HEK293 (cell line): Measurements from ENCODE around the gene TSC2.

ENCODE experiments used
- CTCF ChIA-PET: fragments of 350-600 bp; formaldehyde crosslinking; extraction: SDS; loops from one replicate; lab custom pipeline; 2021; ENCODE audit warnings: antibody characterized with exemption; lab: Yijun Ruan, JAX
- POLR2A ChIA-PET: fragments of 300-600 bp; formaldehyde crosslinking; extraction: SDS; loops from one replicate; lab custom pipeline; 2020; ENCODE audit warnings: antibody characterized with exemption, inconsistent platforms; lab: Yijun Ruan, JAX
- H3K27ac ChIP-seq: fragments of 200-500 bp; sonication (Bioruptor generic); 2 replicates; pipeline ENCODE4 v1.5.1; 2014; ENCODE audit warnings: low read depth, low read length, control low read depth, inconsistent platforms; ENCODE audit errors: extremely low read depth
- H3K36me3 ChIP-seq, 2 experiments: fragments of 200-500 bp in 1 of 2; sonication (Bioruptor generic) in 1 of 2; 1 replicate in 1 of 2; 2 replicates in 1 of 2; pipeline ENCODE4 v1.5.1; 2014 to 2017; ENCODE audit warnings: inconsistent platforms in 2 of 2, low read length in 2 of 2; ENCODE audit not compliant: control insufficient read depth in 2 of 2, insufficient read depth in 1 of 2
- H3K4me1 ChIP-seq: fragments of 200-500 bp; sonication (Bioruptor generic); 2 replicates; pipeline ENCODE4 v1.5.1; 2014; ENCODE audit warnings: mild to moderate bottlenecking, low read length, inconsistent platforms; ENCODE audit not compliant: control insufficient read depth, insufficient read depth
- H3K4me3 ChIP-seq: 2 replicates; pipeline ENCODE4 v1.5.1; 2011; ENCODE audit warnings: low read depth, mild to moderate bottlenecking, control low read depth, low read length, moderate library complexity
- H3K9me3 ChIP-seq: fragments of 200-500 bp; sonication (Bioruptor generic); 2 replicates; pipeline ENCODE4 v1.5.1; 2014; ENCODE audit warnings: low read depth, low read length, inconsistent platforms; ENCODE audit not compliant: control insufficient read depth, insufficient read depth
- AEBP2 ChIP-seq: fragments of 450-650 bp; formaldehyde crosslinking; IDR thresholded peaks from 2 replicates; pipeline ENCODE4 v1.5.1; 2016; ENCODE audit warnings: missing biosample characterization, missing genetic modification characterization, borderline replicate concordance
- BCL11B ChIP-seq: fragments of 450-650 bp; formaldehyde crosslinking; IDR thresholded peaks from 2 replicates; pipeline ENCODE4 v1.5.1; 2016; ENCODE audit warnings: low read depth, missing biosample characterization, missing genetic modification characterization
- EGR2 ChIP-seq: fragments of 450-650 bp; formaldehyde crosslinking; IDR thresholded peaks from 2 replicates; pipeline ENCODE4 v1.5.1; 2016; ENCODE audit warnings: low read depth, missing biosample characterization, missing genetic modification characterization
- GLIS1 ChIP-seq: fragments of 450-650 bp; formaldehyde crosslinking; IDR thresholded peaks from 2 replicates; pipeline ENCODE4 v1.5.1; 2016; ENCODE audit warnings: missing biosample characterization, missing genetic modification characterization
- HOXD13 ChIP-seq: sonication (generic); formaldehyde crosslinking; IDR thresholded peaks from 2 replicates; pipeline ENCODE4 v1.8.0; 2022; ENCODE audit warnings: missing genetic modification reagents, borderline replicate concordance
- KLF1 ChIP-seq: fragments of 450-650 bp; formaldehyde crosslinking; IDR thresholded peaks from 2 replicates; pipeline ENCODE4 v1.5.1; 2016; ENCODE audit warnings: missing biosample characterization, missing genetic modification characterization
- KLF8 ChIP-seq: fragments of 450-650 bp; formaldehyde crosslinking; IDR thresholded peaks from 2 replicates; pipeline ENCODE4 v1.5.1; 2016; ENCODE audit warnings: missing biosample characterization, missing genetic modification characterization
- ZBTB21 ChIP-seq: fragments of 450-650 bp; formaldehyde crosslinking; IDR thresholded peaks from 2 replicates; pipeline ENCODE4 v1.5.1; 2017; ENCODE audit warnings: missing biosample characterization, missing genetic modification characterization
- ZFHX2 ChIP-seq: fragments of 450-650 bp; formaldehyde crosslinking; conservative IDR thresholded peaks from 2 replicates; pipeline ENCODE4 v1.5.1; 2016; ENCODE audit warnings: missing biosample characterization, missing genetic modification characterization
- ZIC2 ChIP-seq: fragments of 450-650 bp; formaldehyde crosslinking; IDR thresholded peaks from 2 replicates; pipeline ENCODE4 v1.5.1; 2016; ENCODE audit warnings: missing biosample characterization, missing genetic modification characterization
- ZNF155 ChIP-seq: fragments of 450-650 bp; formaldehyde crosslinking; IDR thresholded peaks from 2 replicates; pipeline ENCODE4 v1.5.1; 2016; ENCODE audit warnings: missing biosample characterization, missing genetic modification characterization
- ZNF37A ChIP-seq: fragments of 450-650 bp; IDR thresholded peaks from 2 replicates; pipeline ENCODE4 v1.5.1; 2018; ENCODE audit warnings: missing biosample characterization, missing genetic modification characterization
- ZNF488 ChIP-seq: fragments of 450-650 bp; formaldehyde crosslinking; IDR thresholded peaks from 2 replicates; pipeline ENCODE4 v1.5.1; 2016; ENCODE audit warnings: missing biosample characterization, missing genetic modification characterization
- ZNF510 ChIP-seq: fragments of 450-650 bp; formaldehyde crosslinking; IDR thresholded peaks from 2 replicates; pipeline ENCODE4 v1.5.1; 2018; ENCODE audit warnings: mild to moderate bottlenecking, missing genetic modification characterization, missing biosample characterization; ENCODE audit not compliant: insufficient replicate concordance
- ZNF548 ChIP-seq: fragments of 450-650 bp; formaldehyde crosslinking; IDR thresholded peaks from 2 replicates; pipeline ENCODE4 v1.5.1; 2016; ENCODE audit warnings: missing biosample characterization, missing genetic modification characterization
- ZNF549 ChIP-seq: fragments of 450-650 bp; IDR thresholded peaks from 2 replicates; pipeline ENCODE4 v1.5.1; 2018; ENCODE audit warnings: missing biosample characterization, missing genetic modification characterization, mild to moderate bottlenecking, inconsistent platforms, moderate library complexity
- ZNF600 ChIP-seq: fragments of 450-650 bp; formaldehyde crosslinking; IDR thresholded peaks from 2 replicates; pipeline ENCODE4 v1.5.1; 2016; ENCODE audit warnings: missing biosample characterization, missing genetic modification characterization
- TF ChIP-seq, protein P1 (sequence below): IDR thresholded peaks from 2 replicates; pipeline ENCODE4 v1.6.1; 2011; ENCODE audit warnings: mild to moderate bottlenecking, low read depth, low read length, borderline replicate concordance
- TF ChIP-seq, protein P2 (sequence below): fragments of 450-650 bp; formaldehyde crosslinking; conservative IDR thresholded peaks from 2 replicates; pipeline ENCODE4 v1.5.1; 2016; ENCODE audit warnings: low read depth, missing biosample characterization, missing genetic modification characterization
- TF ChIP-seq, protein P3 (sequence below): fragments of 450-650 bp; formaldehyde crosslinking; conservative IDR thresholded peaks from 2 replicates; pipeline ENCODE4 v1.5.1; 2016; ENCODE audit warnings: low read depth, missing biosample characterization, missing genetic modification characterization

Gene TSC2

GRCh38 chr16:2087748-2088631 lies 40.2 kb downstream of the TSC2 start (continued):
- no peak for TF ChIP-seq AEBP2 (tag by site-specific recombination)
- TF ChIP-seq, protein P1, sequence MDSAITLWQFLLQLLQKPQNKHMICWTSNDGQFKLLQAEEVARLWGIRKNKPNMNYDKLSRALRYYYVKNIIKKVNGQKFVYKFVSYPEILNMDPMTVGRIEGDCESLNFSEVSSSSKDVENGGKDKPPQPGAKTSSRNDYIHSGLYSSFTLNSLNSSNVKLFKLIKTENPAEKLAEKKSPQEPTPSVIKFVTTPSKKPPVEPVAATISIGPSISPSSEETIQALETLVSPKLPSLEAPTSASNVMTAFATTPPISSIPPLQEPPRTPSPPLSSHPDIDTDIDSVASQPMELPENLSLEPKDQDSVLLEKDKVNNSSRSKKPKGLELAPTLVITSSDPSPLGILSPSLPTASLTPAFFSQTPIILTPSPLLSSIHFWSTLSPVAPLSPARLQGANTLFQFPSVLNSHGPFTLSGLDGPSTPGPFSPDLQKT, result no peak
- no peak for TF ChIP-seq ZNF510 (tag by site-specific recombination)
- TF ChIP-seq ZBTB21 (tag by site-specific recombination), result no peak
- TF ChIP-seq EGR2 (tag by site-specific recombination), result peak; percentile 83
- TF ChIP-seq, protein P2, sequence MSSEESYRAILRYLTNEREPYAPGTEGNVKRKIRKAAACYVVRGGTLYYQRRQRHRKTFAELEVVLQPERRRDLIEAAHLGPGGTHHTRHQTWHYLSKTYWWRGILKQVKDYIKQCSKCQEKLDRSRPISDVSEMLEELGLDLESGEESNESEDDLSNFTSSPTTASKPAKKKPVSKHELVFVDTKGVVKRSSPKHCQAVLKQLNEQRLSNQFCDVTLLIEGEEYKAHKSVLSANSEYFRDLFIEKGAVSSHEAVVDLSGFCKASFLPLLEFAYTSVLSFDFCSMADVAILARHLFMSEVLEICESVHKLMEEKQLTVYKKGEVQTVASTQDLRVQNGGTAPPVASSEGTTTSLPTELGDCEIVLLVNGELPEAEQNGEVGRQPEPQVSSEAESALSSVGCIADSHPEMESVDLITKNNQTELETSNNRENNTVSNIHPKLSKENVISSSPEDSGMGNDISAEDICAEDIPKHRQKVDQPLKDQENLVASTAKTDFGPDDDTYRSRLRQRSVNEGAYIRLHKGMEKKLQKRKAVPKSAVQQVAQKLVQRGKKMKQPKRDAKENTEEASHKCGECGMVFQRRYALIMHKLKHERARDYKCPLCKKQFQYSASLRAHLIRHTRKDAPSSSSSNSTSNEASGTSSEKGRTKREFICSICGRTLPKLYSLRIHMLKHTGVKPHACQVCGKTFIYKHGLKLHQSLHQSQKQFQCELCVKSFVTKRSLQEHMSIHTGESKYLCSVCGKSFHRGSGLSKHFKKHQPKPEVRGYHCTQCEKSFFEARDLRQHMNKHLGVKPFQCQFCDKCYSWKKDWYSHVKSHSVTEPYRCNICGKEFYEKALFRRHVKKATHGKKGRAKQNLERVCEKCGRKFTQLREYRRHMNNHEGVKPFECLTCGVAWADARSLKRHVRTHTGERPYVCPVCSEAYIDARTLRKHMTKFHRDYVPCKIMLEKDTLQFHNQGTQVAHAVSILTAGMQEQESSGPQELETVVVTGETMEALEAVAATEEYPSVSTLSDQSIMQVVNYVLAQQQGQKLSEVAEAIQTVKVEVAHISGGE (tag by site-specific recombination), result no peak
- no peak for TF ChIP-seq ZNF548 (tag by site-specific recombination)
- TF ChIP-seq ZNF37A (tag by site-specific recombination), result no peak
- TF ChIP-seq ZNF155 (tag by site-specific recombination), result no peak
- peak; percentile 50 for TF ChIP-seq ZNF600 (tag by site-specific recombination)
- peak; percentile 88 for TF ChIP-seq ZFHX2
- TF ChIP-seq BCL11B, result no peak
- 0 out of 2 replicates have a peak, but pooled peaks have one; percentile 38 for TF ChIP-seq KLF1 (tag by site-specific recombination)
- no peak for TF ChIP-seq HOXD13 (CRISPR knock-in tag)
- no peak for TF ChIP-seq ZNF549 (tag by site-specific recombination)
- TF ChIP-seq ZNF488 (tag by site-specific recombination), result no peak
- TF ChIP-seq KLF8 (tag by site-specific recombination), result 0 out of 2 replicates have a peak, but pooled peaks have one; percentile 3

DNA sequence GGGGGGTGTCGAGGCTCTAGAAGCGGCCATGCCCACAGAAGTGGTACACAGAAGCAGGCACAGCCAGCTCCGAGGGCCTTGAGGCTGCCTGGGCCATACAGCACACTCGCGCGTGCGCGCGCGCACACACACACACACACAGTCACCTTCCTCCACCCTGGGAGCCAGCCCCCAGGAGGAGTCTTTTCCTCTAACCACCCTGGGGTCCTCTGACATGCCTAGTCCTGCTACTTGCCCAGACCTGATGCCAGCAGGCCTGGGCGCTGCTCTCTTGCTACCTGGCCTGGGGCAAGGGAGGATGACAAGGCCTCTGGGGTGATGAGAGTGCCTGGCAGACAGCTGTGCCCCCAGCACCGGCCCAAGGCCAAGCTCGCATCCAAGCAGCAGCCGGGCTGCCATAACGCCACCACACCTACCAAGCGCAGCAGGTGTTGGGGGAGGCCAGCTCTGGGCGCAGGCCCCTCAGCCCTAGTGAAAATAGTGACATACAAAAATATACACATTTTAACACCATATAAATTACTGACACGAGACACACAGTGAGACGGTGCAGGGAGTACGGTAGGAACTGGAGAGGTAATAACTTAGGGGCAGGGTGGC lies 41.1 kb downstream of the TSC2 start:
- CTCF ChIA-PET, result interaction anchor here (0.9 kb wide), 1 partner anchor 52 kb away, joined by 4 read pairs; no protein-coding TSS in a partner anchor
- H3K36me3 ChIP-seq, result peaks cover 0 to 96% of the 10 kb centered on the region in 2 experiments; a peak in 1 of 3 replicates
- POLR2A ChIA-PET, result interaction anchor here (0.6 kb wide), 1 partner anchor 13 kb away, joined by 3 read pairs; no protein-coding TSS in a partner anchor
- TF ChIP-seq ZIC2 (tag by site-specific recombination) (0 out of 2 replicates have a peak, but pooled peaks have one; percentile 16), ZNF600 (tag by site-specific recombination) (peak; percentile 52), GLIS1 (tag by site-specific recombination) (peak; percentile 61)
- TF ChIP-seq, protein P3, sequence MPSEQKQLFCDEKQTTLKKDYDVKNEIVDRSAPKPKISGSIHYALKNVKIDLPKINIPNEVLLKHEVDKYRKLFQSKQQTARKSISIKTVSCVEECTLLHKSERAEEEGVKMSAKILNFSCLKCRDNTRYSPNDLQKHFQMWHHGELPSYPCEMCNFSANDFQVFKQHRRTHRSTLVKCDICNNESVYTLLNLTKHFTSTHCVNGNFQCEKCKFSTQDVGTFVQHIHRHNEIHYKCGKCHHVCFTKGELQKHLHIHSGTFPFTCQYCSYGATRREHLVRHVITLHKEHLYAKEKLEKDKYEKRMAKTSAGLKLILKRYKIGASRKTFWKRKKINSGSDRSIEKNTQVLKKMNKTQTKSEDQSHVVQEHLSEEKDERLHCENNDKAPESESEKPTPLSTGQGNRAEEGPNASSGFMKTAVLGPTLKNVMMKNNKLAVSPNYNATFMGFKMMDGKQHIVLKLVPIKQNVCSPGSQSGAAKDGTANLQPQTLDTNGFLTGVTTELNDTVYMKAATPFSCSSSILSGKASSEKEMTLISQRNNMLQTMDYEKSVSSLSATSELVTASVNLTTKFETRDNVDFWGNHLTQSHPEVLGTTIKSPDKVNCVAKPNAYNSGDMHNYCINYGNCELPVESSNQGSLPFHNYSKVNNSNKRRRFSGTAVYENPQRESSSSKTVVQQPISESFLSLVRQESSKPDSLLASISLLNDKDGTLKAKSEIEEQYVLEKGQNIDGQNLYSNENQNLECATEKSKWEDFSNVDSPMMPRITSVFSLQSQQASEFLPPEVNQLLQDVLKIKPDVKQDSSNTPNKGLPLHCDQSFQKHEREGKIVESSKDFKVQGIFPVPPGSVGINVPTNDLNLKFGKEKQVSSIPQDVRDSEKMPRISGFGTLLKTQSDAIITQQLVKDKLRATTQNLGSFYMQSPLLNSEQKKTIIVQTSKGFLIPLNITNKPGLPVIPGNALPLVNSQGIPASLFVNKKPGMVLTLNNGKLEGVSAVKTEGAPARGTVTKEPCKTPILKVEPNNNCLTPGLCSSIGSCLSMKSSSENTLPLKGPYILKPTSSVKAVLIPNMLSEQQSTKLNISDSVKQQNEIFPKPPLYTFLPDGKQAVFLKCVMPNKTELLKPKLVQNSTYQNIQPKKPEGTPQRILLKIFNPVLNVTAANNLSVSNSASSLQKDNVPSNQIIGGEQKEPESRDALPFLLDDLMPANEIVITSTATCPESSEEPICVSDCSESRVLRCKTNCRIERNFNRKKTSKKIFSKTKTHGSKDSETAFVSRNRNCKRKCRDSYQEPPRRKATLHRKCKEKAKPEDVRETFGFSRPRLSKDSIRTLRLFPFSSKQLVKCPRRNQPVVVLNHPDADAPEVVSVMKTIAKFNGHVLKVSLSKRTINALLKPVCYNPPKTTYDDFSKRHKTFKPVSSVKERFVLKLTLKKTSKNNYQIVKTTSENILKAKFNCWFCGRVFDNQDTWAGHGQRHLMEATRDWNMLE, result no peak

More for the DNA sequence above, 41.1 kb downstream of the TSC2 start:
- Histone ChIP-seq H3K9me3 (no peaks in the 10 kb centered on the region), H3K4me1 (no peaks in the 10 kb centered on the region), H3K4me3 (no peak overlapping the region), H3K27ac (peak overlapping the region; percentile 30; the same call in 1 of the 2 replicates)
